ENCODE measurements around the gene NRIP3.

- TF ChIP-seq CTCF (IDR thresholded peaks at IDR 0.05): no peak
- TF ChIP-seq POLR2AphosphoS5 (IDR thresholded peaks at IDR 0.05): no peak
- TF ChIP-seq POLR2A (IDR thresholded peaks at IDR 0.05): no peak
Observed at GRCh38 chr11:9022961-9023680, 19.3 kb upstream of the NRIP3 start.

Data from prostate gland (tissue), 2 donors.